GM23248 (cell line): ENCODE measurements around the gene MRPL40. TPM values are rescaled to one million over a fixed set of nuclear protein-coding genes. Genes with fewer than 3 reads are reported as not detected.
A peak's percentile ranks its signal among the peaks of the same experiment; 100 is the strongest.

Experiments used
- DNase-seq: peaks from one replicate; pipeline ENCODE4 v3.0.0-alpha.2; 2015
- H2AFZ ChIP-seq: fragments of 200-600 bp; sonication (generic); 2 replicates; pipeline ENCODE4 v1.6.1; 2016; ENCODE audit warnings: antibody characterized with exemption
- H3F3A ChIP-seq: fragments of 200-600 bp; sonication (generic); 2 replicates; pipeline ENCODE4 v1.6.1; 2016; ENCODE audit warnings: mild to moderate bottlenecking, antibody characterized with exemption, mixed run types; ENCODE audit not compliant: insufficient read depth
- H3K27ac ChIP-seq: fragments of 200-600 bp; sonication (generic); 2 replicates; pipeline ENCODE4 v1.5.1; 2016; ENCODE audit warnings: mild to moderate bottlenecking
- H3K27me3 ChIP-seq: fragments of 200-600 bp; sonication (generic); replicated peaks from 2 replicates; pipeline ENCODE4 v1.6.1; 2016; ENCODE audit warnings: mild to moderate bottlenecking; ENCODE audit not compliant: insufficient read depth
- H3K36me3 ChIP-seq: fragments of 200-600 bp; sonication (generic); 2 replicates; pipeline ENCODE4 v1.6.1; 2016; ENCODE audit warnings: low read depth, mild to moderate bottlenecking
- H3K4me1 ChIP-seq: fragments of 200-600 bp; sonication (generic); 2 replicates; pipeline ENCODE4 v1.6.1; 2016; ENCODE audit warnings: mild to moderate bottlenecking; ENCODE audit not compliant: insufficient read depth
- H3K4me2 ChIP-seq: fragments of 200-600 bp; sonication (generic); one replicate; pipeline ENCODE4 v1.6.1; 2016; ENCODE audit warnings: mild to moderate bottlenecking; ENCODE audit not compliant: unreplicated experiment
- H3K4me3 ChIP-seq: fragments of 200-600 bp; sonication (generic); 2 replicates; pipeline ENCODE4 v1.5.1; 2016; ENCODE audit warnings: mild to moderate bottlenecking
- H3K79me2 ChIP-seq: fragments of 200-600 bp; sonication (generic); 2 replicates; pipeline ENCODE4 v1.6.1; 2016; ENCODE audit warnings: mild to moderate bottlenecking; ENCODE audit not compliant: insufficient read depth
- H3K9ac ChIP-seq: fragments of 200-600 bp; sonication (generic); 2 replicates; pipeline ENCODE4 v1.6.1; 2016; ENCODE audit warnings: mild to moderate bottlenecking
- H3K9me2 ChIP-seq: fragments of 200-600 bp; sonication (generic); 2 replicates; pipeline ENCODE4 v1.6.1; 2016; ENCODE audit warnings: mixed run types, mild to moderate bottlenecking, moderate library complexity; ENCODE audit not compliant: insufficient read depth
- H3K9me3 ChIP-seq: fragments of 200-600 bp; sonication (generic); one replicate; pipeline ENCODE4 v1.6.1; 2017; ENCODE audit warnings: low read depth
- H4K20me1 ChIP-seq: fragments of 200-600 bp; sonication (generic); 2 replicates; pipeline ENCODE4 v1.6.0; 2016; ENCODE audit not compliant: insufficient read depth
- EZH2 ChIP-seq: fragments of 200-600 bp; sonication (generic); IDR thresholded peaks from 2 replicates; pipeline ENCODE4 v1.6.1; 2018; ENCODE audit warnings: antibody characterized with exemption, mild to moderate bottlenecking; ENCODE audit not compliant: insufficient read depth, poor library complexity, severe bottlenecking
- EZH2phosphoT487 ChIP-seq: fragments of 200-600 bp; sonication (generic); IDR thresholded peaks from 2 replicates; pipeline ENCODE4 v1.6.1; 2018; ENCODE audit warnings: antibody characterized with exemption, moderate library complexity, mild to moderate bottlenecking, low read depth; ENCODE audit not compliant: insufficient read depth
- WGBS, 2 experiments: methylation state at CpG; one replicate each; pipeline ENCODE4 v1.1.6; 2015 to 2017; ENCODE audit warnings: low lambda C conversion rate in 2 of 2, low coverage in 1 of 2; ENCODE audit errors: missing lambda C conversion rate in 2 of 2; 5-methylcytosine and 5-hydroxymethylcytosine counted together
- in situ Hi-C: fragments of 300-500 bp; cut with MboI; formaldehyde crosslinking; loops from 2 replicates; pipeline ENCODE4 v1.15.0; 2020
- polyA plus RNA-seq: library from polyadenylated mRNA; unstranded; fragments of >200 nt; fragmentation: Nextera tagmentation; extraction: Ambion mirVana; gene quantifications from 2 replicates; pipeline ENCODE4 v1.2.1, GENCODE V29; 2016
- total RNA-seq: library from RNA; depleted of rRNA; stranded (reverse); fragments of >200 nt; shearing (Covaris generic); gene quantifications from 2 replicates; pipeline ENCODE4 v1.2.3, GENCODE V29; 2014

Gene MRPL40
- total and polyA plus RNA-seq, 2 experiments from 2014 or later: 37.6 to 81.9 TPM

DNA sequence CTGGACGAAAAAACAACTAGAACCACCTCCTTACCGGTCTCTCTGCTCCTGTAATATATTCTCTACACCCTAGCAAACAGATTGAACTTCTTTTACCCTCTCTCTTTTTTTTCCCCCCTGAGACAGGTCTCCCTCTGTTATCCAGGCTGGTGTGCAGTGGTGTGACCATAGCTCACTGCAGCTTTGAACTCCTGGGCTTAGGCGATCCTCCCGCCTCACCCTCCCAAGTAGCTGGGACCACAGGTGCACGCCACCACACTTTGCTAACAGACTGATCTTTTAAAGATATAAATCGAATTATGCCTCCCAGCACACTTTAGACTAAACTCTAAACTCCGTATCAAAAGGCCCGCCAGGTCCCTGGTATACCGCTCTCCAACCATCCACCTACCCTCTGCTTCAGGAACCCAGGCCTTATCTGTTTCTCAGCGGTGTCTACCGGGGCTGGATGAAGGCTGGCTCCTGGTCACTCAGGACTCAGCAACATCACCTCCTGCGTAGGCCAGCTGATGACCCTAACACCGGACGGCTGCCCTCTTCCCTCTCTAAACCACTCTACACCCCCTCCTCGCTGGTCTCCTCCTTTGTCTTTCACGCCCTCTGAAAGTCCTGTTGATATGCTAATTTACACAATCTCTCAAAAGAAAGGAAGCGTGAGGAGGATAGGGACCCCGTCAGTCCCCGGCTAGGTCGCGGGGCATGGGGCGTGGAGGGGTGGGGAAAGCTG lies 14.4 kb downstream of the MRPL40 start:
- Histone ChIP-seq H3K9me2 (no peaks in the 10 kb centered on the region), H3K79me2 (peaks cover 51% of the 10 kb centered on the region), H3K4me1 (peaks cover 3% of the 10 kb centered on the region; the same call in 1 of the 2 replicates), H3F3A (peaks cover 28% of the 10 kb centered on the region; the same call in 1 of the 2 replicates), H2AFZ (peak overlapping the region; percentile 88), H4K20me1 (no peaks in the 10 kb centered on the region), H3K27me3 (no peaks in the 10 kb centered on the region), H3K4me3 (peak overlapping the region; percentile 83), H3K27ac (peak overlapping the region; percentile 70), H3K9me3 (no peaks in the 10 kb centered on the region), H3K36me3 (0 out of 2 replicates have a peak, but pooled peaks cover 10% of the 10 kb centered on the region), H3K4me2 (peak overlapping the region; percentile 87), H3K9ac (peak overlapping the region; percentile 83)
- 26 to 27% methylated on average over 22 of the region's 22 CpGs for WGBS, 2 experiments
- in situ Hi-C loops: no loop called here
- peak; percentile 40 for DNase-seq
- TF ChIP-seq EZH2 (no peak), EZH2phosphoT487 (no peak)

DNA sequence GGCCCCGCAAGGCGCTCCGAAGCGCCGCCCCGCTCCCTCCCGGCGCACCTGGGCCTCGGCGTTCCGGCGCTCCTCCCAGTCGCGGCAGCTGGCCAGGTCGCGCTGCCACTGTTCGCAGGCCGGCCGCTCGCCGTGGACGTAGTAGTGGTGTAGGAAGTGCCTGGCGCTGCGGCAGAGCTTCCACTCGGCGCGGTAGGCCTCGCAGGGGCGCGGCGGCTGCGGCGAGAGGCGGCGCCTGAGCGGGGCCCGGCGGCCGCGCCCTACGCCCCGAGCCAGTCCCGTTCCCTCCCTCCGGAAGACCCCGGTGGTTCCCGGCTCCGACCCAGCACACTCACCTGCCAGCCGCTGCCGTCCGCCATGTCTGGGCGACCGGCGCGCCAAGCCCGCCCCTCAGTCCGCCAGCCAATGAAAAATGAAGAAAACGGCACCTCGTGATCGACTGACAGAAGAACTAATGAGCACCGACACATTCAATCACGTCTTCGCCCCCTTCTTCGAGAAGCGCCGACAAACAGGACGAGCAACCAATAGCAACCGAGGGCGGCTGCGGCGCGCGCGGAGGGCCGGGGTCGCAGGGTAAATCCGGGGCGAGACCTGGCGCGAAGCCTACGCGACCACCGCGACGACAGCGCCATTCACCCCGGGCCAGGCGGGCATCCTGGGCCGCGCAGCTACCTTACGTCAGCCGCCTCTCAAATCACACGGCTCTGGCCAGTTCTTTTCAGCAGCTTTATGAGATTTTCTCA lies 15.2 kb downstream of the MRPL40 start, which contains the start of gene C22orf39:
TSS of gene C22orf39 (minus strand) at position 382 of the 746 bp plus-strand sequence. CDS start at position 359, 23 bp downstream.
- Histone ChIP-seq H3F3A (peaks cover 30% of the 10 kb centered on the region; the same call in 1 of the 2 replicates), H3K27me3 (no peaks in the 10 kb centered on the region), H3K36me3 (0 out of 2 replicates have a peak, but pooled peaks cover 10% of the 10 kb centered on the region), H3K79me2 (peaks cover 43% of the 10 kb centered on the region), H3K9me2 (no peaks in the 10 kb centered on the region), H2AFZ (peak within 1 kb of the TSS; percentile 88), H3K4me1 (peaks cover 3% of the 10 kb centered on the region; the same call in 1 of the 2 replicates), H4K20me1 (no peaks in the 10 kb centered on the region), H3K9me3 (no peaks in the 10 kb centered on the region), H3K4me3 (peak within 1 kb of the TSS; percentile 83), H3K9ac (peak within 1 kb of the TSS; percentile 83), H3K4me2 (peak within 1 kb of the TSS; percentile 87), H3K27ac (peak within 1 kb of the TSS; percentile 70)
- TF ChIP-seq EZH2 (no peak), EZH2phosphoT487 (no peak)
- WGBS, 2 experiments: 0 to 1% methylated on average over 74 to 77 of the region's 92 CpGs
- peak; percentile 93 for DNase-seq
- in situ Hi-C loops: no loop called here

DNA sequence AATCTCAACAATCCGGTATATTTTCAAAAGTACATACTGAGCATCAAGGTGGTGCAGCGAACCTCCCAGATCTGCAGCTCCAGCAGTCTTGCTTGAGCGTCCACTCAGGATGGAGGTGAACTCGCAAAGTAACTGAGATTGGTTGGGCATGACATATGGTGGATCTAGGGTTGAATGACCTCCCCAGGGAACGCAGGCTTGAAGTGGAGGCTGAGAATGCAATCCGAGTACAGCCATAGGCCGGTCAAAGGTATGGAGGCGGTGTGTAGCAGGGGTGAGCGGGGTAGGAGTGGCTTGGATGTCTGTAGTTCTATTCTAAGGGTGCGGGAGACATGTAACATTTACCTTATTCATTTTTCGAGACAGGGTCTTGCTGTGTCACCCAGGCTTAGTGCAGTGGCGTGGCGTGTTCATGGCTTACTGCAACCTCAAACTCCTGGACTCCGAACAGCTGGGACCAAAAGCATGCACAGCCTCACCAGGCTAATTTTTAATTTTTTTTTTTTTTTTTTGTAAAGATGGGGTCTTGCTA lies 15.8 kb downstream of the MRPL40 start:
- no peaks in the 10 kb centered on the region for H4K20me1 ChIP-seq
- H3K9me3 ChIP-seq: no peaks in the 10 kb centered on the region
- H3K79me2 ChIP-seq: peaks cover 37% of the 10 kb centered on the region
- peak overlapping the region; percentile 83 for H3K4me3 ChIP-seq
- H3K27me3 ChIP-seq: no peaks in the 10 kb centered on the region
- WGBS, 2 experiments: 9% methylated on average over 14 of the region's 14 CpGs
- H2AFZ ChIP-seq: peak overlapping the region; percentile 88
- H3F3A ChIP-seq: peaks cover 30% of the 10 kb centered on the region; the same call in 1 of the 2 replicates
- H3K4me2 ChIP-seq: peak overlapping the region; percentile 77
- H3K27ac ChIP-seq: peak overlapping the region; percentile 70
- in situ Hi-C loops: no loop called here
- peak; percentile 88 for DNase-seq
- H3K36me3 ChIP-seq: 0 out of 2 replicates have a peak, but pooled peaks cover 10% of the 10 kb centered on the region
- H3K9ac ChIP-seq: peak overlapping the region; percentile 83
- H3K4me1 ChIP-seq: peaks cover 3% of the 10 kb centered on the region; the same call in 1 of the 2 replicates
- no peaks in the 10 kb centered on the region for H3K9me2 ChIP-seq
- TF ChIP-seq EZH2phosphoT487: no peak
- TF ChIP-seq EZH2: no peak
